SK-N-SH (cell line): Measurements from ENCODE around the gene EXPH5.

Source experiments
- CTCF ChIP-seq: fragments of 200-600 bp; sonication (generic); IDR thresholded peaks from 2 replicates; pipeline ENCODE4 v1.6.1; 2017; ENCODE audit warnings: antibody characterized with exemption, mild to moderate bottlenecking, moderate library complexity
- EP300 ChIP-seq, 2 experiments: IDR thresholded peaks; 2 replicates each; pipeline versions ENCODE4 v1.4.0 to v1.6.1; 2012; ENCODE audit warnings: borderline replicate concordance in 1 of 2, low read depth in 1 of 2, low read length in 1 of 2
- POLR2AphosphoS5 ChIP-seq: IDR thresholded peaks from 2 replicates; pipeline ENCODE4 v1.6.1; 2012; ENCODE audit warnings: low read depth, low read length
- SIN3A ChIP-seq: IDR thresholded peaks from 2 replicates; pipeline ENCODE4 v1.6.1; 2012; ENCODE audit warnings: low read depth, mild to moderate bottlenecking, low read length, moderate library complexity, borderline replicate concordance
- TF ChIP-seq, protein P1 (sequence below): fragments of 150-350 bp; IDR thresholded peaks from 2 replicates; pipeline ENCODE4 v1.6.1; 2017; ENCODE audit warnings: antibody characterized with exemption, low read length, low read depth, borderline replicate concordance

- TF ChIP-seq SIN3A, result no peak
- TF ChIP-seq, protein P1, sequence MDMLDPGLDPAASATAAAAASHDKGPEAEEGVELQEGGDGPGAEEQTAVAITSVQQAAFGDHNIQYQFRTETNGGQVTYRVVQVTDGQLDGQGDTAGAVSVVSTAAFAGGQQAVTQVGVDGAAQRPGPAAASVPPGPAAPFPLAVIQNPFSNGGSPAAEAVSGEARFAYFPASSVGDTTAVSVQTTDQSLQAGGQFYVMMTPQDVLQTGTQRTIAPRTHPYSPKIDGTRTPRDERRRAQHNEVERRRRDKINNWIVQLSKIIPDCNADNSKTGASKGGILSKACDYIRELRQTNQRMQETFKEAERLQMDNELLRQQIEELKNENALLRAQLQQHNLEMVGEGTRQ, result no peak
- TF ChIP-seq EP300 (IDR thresholded peaks at IDR 0.05; ENCODE audit: borderline replicate concordance in 1 of 2, low read depth in 1 of 2, low read length in 1 of 2), result 0 out of 4 replicates have a peak, but pooled peaks of 1 of the 2 experiments have one; percentile 5
- peak; percentile 98 for TF ChIP-seq POLR2AphosphoS5
- no peak for TF ChIP-seq CTCF
Measured at GRCh38 chr11:108467091-108467823, 126.3 kb downstream of the EXPH5 start, which contains the start of gene C11orf65.
